GM12801 (cell line): ENCODE results near the gene LHX1.

Experiments
- CTCF ChIP-seq: IDR thresholded peaks from one replicate; pipeline ENCODE4 v1.5.1; 2011; ENCODE audit warnings: control low read depth; ENCODE audit not compliant: insufficient read length; ENCODE audit errors: extremely low read depth

LHX1 gene

GRCh38 chr17:36932383-36932693 lies 4.9 kb upstream of the LHX1 start:
- TF ChIP-seq CTCF, result no peak

GRCh38 chr17:36932694-36933511 lies 4.4 kb upstream of the LHX1 start:
- TF ChIP-seq CTCF, result no peak

- TF ChIP-seq CTCF, result no peak
These were observed 3.6 kb upstream of the LHX1 start for GRCh38 chr17:36933512-36934143.

GRCh38 chr17:36934144-36934691 lies 3.1 kb upstream of the LHX1 start:
- TF ChIP-seq CTCF, result no peak

- no peak for TF ChIP-seq CTCF
These were observed 2.3 kb upstream of the LHX1 start for GRCh38 chr17:36934692-36935630.

GRCh38 chr17:36935671-36936454 lies 1.4 kb upstream of the LHX1 start:
- no peak for TF ChIP-seq CTCF
